Daoy (cell line): ENCODE results near the gene DIPK1C. TPM values are rescaled to one million over a fixed set of nuclear protein-coding genes. Genes with fewer than 3 reads are reported as not detected.

ENCODE experiments used
- DNase-seq: peaks from one replicate; pipeline ENCODE4 v3.0.0-alpha.2; 2015; ENCODE audit warnings: low read depth
- total RNA-seq: library from RNA; depleted of rRNA; stranded (reverse); fragments of >200 nt; shearing (Covaris generic); gene quantifications from 2 replicates; pipeline ENCODE4 v1.2.3, GENCODE V29; 2014

The DIPK1C gene
- total RNA-seq, 1 experiment from 2014 or later = not detected

- no peak for DNase-seq
Observed at GRCh38 chr18:74419761-74420160, 37.3 kb downstream of the DIPK1C start.

DNA sequence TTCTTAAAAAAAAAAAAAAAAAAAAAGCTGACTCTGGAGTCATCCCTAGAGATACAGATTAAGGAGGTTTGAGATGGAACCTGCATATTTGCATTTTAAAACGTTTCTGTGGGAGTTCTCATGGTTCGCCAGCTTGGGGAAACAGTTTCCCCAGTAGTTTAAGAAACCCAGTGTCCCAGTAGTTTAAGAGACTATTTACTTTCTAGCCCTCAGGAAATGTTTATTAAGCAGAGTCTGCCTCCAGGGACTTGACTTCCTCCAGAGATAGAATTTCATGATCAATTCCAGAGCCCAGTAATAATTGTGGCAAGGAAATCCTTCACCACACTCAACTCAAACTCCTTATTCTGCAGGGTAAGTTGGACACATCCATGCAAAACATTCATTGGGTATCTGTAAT lies 39.1 kb downstream of the DIPK1C start:
- DNase-seq = no peak

DNA sequence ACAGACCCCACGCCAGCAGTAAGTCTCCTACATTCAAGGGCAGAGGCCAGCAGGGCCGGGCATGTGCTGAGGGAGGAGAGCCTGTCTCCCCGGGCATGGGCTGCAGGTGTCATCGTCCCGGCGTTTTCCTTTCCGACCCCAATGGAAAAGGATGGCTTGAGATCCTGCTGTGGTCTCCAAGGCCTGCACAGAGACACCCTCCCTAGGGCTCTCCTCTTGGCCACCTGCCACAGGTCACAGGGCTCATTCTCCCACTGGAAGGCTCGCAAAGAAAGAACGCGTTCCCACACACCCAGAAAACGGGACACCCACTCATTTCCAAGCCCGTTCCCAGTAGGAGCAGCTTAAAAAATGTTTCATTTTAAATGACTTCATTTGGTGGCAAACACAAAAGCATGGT lies 41.0 kb downstream of the DIPK1C start:
- no peak for DNase-seq

- DNase-seq = no peak
Observed at GRCh38 chr18:74414953-74415515, 42.1 kb downstream of the DIPK1C start.

GRCh38 chr18:74413836-74414235 lies 43.3 kb downstream of the DIPK1C start:
- no peak for DNase-seq

DNA sequence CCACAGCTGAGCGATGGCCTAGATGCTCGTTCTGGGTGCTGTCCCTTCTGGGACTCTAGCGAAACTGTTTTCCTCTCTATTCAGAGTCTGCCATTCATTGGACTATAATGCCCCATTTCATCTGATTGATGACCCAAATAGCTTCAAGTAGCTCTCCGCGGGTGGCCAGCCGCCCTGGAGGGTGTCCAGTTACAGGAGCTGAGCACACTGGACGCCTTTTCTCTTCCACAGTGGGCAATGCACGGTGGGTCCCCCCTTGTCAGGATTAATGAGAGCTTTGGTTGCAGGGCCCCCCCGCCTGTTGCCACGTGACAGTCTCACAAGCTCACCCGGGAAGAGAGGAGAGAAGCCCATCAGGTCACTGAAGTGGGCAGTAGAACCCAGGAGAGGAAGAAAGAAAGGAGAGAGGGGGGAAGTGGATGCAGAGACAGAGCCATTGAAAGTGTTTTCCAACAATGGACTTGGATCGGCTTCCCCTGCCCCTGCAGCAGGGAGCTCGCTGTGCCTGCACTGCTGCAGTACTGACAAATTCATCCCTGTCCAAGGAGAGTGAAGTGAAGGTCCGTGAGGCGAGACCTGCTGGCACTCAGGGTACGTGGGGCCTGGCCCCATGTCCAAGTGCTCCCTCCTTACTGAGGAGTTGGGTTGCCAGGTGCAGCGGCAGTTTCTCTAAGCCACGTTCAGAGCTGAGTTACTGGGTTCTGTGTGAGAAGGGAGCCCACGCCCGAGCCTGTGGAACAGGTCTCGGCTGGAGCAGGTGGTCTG lies 44.8 kb downstream of the DIPK1C start:
- no peak for DNase-seq

DNA sequence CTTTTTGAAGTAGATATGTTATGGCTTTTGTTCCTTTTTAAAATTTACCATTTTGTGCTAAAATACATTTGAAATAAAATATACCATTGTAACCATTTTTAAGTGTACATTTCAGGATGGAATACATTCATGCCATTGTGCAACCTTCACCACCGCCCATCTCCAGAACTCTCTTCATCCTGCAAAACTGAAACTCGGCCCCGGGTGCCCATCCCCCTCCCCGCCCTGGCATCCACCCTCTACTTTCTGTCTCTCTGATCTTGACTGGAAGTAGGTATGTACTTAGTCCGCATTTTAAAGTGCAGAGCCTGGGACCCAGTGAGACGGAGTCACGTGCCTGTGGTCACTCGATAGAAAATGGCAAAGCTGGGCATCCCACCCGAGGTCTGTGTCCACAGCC lies 45.6 kb downstream of the DIPK1C start:
- no peak for DNase-seq

DNA sequence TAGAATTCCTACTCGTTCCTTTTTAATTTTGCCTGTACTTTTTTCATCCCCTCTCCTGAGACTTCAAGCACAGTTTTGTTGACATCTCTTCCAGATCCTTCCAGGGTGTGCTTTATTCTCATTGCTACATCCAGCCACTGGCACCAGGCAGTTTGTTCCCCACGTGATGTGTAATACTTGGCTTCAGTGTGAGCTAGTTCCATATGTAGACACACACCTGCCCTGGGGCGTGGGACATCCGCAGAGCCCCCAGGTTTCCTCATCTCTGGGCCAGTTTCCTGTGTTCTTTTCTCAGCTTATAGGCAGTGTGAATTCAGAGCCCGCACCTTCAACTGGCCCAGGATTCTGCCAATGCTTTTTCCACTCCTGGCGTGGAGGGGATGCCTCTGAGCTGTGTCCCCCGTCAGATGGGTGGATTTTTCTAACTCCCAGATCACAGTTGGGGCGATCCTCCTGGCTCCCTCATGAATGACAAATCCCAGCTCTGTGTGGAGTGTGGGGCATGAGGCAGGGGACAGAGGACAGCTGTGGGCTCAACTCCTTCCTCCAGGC lies 46.6 kb downstream of the DIPK1C start:
- no peak for DNase-seq

DNA sequence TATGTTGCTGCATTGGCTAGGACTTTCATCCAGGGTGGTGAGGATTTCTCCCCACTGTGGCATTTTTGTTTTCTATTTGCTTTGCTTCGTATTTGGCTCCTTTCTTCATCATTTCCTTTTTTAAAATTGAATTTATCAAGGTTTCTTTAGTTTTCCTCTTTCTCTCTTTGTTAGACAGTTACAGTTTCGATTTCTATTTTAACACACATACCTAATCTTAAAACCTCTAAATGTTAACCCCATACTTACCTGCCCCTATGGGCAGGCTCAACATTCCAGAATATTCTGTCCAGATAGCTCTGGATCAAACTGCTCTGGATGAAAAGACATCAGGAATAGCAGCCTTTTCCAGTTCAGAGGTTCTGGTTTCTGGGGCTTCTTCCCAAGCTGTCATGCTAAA lies 49.2 kb downstream of the DIPK1C start:
- DNase-seq = no peak

DNA sequence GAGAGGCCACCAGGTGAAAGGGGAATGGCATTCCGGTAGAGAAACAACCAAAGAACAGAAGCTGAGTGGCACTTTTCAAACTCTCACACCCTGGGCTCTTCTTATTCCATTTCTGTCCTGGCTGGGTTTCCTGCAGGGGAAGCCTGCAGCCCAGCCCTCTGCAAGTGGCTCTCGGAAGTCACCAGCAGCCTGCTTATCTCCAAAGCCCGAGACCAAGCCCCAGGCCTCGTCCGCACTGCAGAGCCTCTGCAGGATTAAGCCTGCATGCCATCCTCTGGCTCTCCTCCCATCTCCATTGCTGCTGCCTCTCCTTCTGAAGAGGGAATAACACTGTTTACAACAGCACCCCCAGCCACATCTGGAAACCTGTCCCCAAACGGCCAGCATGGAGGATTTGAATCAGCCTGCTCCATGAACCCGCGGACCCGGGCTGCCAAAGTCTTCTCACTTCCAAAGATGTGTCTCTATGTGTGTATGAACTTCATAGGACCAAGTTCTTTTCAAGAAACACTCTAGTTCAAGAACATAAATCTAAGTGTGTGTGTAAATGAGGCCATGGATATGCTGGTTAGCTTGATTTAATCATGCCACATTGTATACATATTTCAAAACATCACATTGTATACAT lies 54.2 kb downstream of the DIPK1C start:
- no peak for DNase-seq

DNA sequence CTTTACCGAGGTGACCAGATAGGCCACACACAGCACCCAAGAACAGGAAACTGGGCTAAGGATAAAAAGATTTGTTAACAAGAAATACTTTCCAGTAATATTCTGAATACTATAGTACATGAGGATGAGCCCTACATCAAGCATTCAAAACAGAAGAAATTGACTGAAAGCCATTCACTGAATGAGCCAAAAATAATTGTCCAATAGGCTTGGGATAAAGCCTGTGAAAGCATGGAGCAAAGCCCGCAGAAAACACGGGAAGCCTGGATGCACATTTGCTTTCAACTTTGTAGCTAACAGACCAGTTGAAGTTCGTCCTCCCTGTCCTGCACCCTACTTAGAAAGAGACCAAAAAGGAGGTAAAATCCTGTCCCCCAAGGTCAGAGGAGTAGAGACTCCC lies 56.3 kb downstream of the DIPK1C start:
- no peak for DNase-seq

- DNase-seq = no peak
Observed at GRCh38 chr18:74399091-74399887, 57.8 kb downstream of the DIPK1C start.

GRCh38 chr18:74397572-74397971 lies 59.5 kb downstream of the DIPK1C start:
- no peak for DNase-seq

GRCh38 chr18:74396171-74397169 lies 60.6 kb downstream of the DIPK1C start:
- DNase-seq = no peak

GRCh38 chr18:74395648-74396154 lies 61.4 kb downstream of the DIPK1C start:
- DNase-seq = no peak

GRCh38 chr18:74395006-74395405 lies 62.1 kb downstream of the DIPK1C start:
- DNase-seq = no peak

GRCh38 chr18:74392323-74392722 lies 64.8 kb downstream of the DIPK1C start:
- no peak for DNase-seq

DNA sequence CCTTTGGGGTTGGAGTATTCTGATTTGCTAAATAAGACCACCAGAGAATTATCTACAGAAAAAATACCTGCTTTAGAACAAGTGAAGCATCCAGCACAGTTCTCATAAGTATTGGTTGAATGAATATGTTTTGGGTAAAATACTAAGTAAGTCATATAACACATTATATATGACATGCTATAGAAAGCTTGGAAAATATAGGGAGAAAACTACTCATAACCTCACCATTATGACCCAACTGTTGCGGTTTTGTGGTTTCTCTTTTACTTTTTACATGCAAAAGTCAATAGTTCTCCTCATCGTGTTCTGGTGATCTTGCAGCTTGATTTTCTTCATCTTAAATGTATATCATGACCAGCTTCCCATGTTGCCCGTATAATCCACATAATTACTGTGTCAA lies 66.2 kb downstream of the DIPK1C start:
- no peak for DNase-seq

DNA sequence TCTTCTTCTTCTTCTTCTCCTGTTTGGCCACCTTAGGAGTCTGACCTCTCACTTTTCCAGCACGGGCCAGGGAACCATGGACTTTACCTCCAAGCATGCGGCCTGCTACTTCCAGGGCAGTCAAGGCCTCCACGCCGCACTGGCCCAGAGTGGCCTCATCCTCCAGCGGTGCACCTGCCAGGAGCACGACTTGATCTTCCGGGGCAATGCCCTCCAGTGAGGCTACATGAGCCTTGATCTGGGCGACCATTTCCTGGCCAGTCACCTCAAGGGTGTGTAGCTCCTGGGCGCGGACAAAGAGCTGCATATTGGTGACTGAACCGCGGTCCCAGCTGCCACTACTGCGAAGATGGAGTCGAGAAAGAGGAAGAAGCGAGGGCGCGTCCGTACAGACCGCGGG lies 67.1 kb downstream of the DIPK1C start:
- DNase-seq = no peak

GRCh38 chr18:74389171-74389927 lies 67.8 kb downstream of the DIPK1C start:
- no peak for DNase-seq
